BJ (cell line): Measurements from ENCODE around the gene CDH6. TPM values are rescaled to one million over a fixed set of nuclear protein-coding genes. Genes with fewer than 3 reads are reported as not detected.
"Not testable (repeated sequence)": the region's sequence is repeated elsewhere in the genome, so short reads cannot be mapped to it uniquely, and the experiment has no call there.

ENCODE experiments used
- CTCF ChIA-PET: fragments of 350-600 bp; formaldehyde crosslinking; extraction: SDS; loops from one replicate; lab custom pipeline; 2021; ENCODE audit warnings: antibody characterized with exemption, inconsistent platforms; lab: Yijun Ruan, JAX
- POLR2A ChIA-PET: fragments of 300-600 bp; sonication (Branson Sonifier 250); formaldehyde crosslinking; extraction: SDS; loops from one replicate; lab custom pipeline; 2021; ENCODE audit warnings: antibody characterized with exemption; lab: Charles Lee
- DNase-seq: peaks from one replicate; pipeline ENCODE4 v3.0.0-alpha.2; 2011; ENCODE audit warnings: low read depth
- H3K27me3 ChIP-seq: 2 replicates; pipeline ENCODE4 v1.6.0; 2011; ENCODE audit warnings: low read length; ENCODE audit not compliant: control insufficient read depth, insufficient read depth
- H3K36me3 ChIP-seq: 2 replicates; pipeline ENCODE4 v1.5.1; 2011; ENCODE audit warnings: low read length; ENCODE audit not compliant: control insufficient read depth, insufficient read depth
- H3K4me3 ChIP-seq: 2 replicates; pipeline ENCODE4 v1.5.1; 2011; ENCODE audit warnings: low read depth, mild to moderate bottlenecking, control low read depth, low read length
- CTCF ChIP-seq: IDR thresholded peaks from 2 replicates; pipeline ENCODE4 v1.5.1; 2011; ENCODE audit warnings: low read depth, mild to moderate bottlenecking, control low read depth, inconsistent platforms, low read length, moderate library complexity; ENCODE audit not compliant: insufficient read depth
- polyA plus RNA-seq: library from polyadenylated mRNA; depleted of rRNA; stranded (reverse); fragments of >200 nt; gene quantifications from 2 replicates; pipeline ENCODE4 v1.2.3, GENCODE V29; 2011

CDH6 gene
- polyA plus RNA-seq, 1 experiment, result 2.9 TPM

- Histone ChIP-seq H3K36me3 (no peaks in the 10 kb centered on the region), H3K27me3 (no peaks in the 10 kb centered on the region), H3K4me3 (no peak overlapping the region)
- ChIA-PET CTCF (interaction anchor here (0.7 kb wide), 1 partner anchor 9 kb away, joined by 3 read pairs; no protein-coding TSS in a partner anchor), POLR2A (no interaction called here)
- no peak for DNase-seq
- no peak for TF ChIP-seq CTCF
Measured at GRCh38 chr5:31357038-31357437, 163.6 kb downstream of the CDH6 start.

DNA sequence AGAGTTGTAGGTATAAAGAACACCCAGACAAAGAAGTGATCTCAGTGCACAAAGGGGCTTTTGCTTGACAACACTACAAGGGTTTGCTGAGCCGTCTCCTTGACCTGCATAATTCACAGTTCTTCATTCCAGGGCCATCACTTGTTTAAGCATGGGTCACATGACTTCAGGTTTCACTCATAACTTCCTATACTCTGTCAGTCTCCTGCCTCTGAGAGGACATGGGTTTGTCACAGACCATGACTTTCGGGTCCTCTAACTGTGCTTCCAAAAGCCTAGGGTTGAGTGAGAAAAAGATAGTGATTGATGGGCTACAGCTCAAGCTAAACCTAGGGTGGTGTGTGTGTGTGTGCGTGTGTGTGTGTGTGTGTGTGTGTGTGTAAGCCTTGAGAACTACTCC, 166.4 kb downstream of the CDH6 start:
- H3K36me3 ChIP-seq, result no peaks in the 10 kb centered on the region
- no peak for DNase-seq
- H3K27me3 ChIP-seq, result no peaks in the 10 kb centered on the region
- POLR2A ChIA-PET, result no interaction called here
- H3K4me3 ChIP-seq, result no peak overlapping the region
- TF ChIP-seq CTCF, result no peak
- CTCF ChIA-PET, result interaction anchor here (0.5 to 1.0 kb wide), 2 partner anchors 23 to 24 kb away, joined by 3 read pairs; no protein-coding TSS in a partner anchor

DNA sequence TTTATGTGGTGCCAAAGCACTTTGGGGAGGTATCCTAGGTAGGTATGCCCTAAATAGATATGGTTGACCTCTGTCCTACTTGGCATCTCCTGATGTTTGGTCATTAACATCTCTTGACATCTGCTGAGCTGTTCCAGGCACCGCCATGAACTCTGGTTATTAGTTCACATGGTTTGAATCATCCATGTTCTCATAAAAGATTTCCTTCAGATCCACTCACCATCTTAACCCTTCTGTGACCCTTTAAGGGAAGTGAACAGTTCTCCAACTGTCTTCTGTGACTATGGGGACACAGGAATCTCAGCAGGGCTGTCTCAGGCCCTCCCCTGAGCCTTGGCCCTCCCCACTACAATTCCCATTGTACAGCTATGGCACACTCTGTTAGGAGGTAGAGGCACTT, 167.7 kb downstream of the CDH6 start:
- no peak for DNase-seq
- Histone ChIP-seq H3K36me3 (no peaks in the 10 kb centered on the region), H3K4me3 (no peak overlapping the region), H3K27me3 (no peaks in the 10 kb centered on the region)
- ChIA-PET CTCF (no interaction called here), POLR2A (no interaction called here)
- TF ChIP-seq CTCF, result no peak

DNA sequence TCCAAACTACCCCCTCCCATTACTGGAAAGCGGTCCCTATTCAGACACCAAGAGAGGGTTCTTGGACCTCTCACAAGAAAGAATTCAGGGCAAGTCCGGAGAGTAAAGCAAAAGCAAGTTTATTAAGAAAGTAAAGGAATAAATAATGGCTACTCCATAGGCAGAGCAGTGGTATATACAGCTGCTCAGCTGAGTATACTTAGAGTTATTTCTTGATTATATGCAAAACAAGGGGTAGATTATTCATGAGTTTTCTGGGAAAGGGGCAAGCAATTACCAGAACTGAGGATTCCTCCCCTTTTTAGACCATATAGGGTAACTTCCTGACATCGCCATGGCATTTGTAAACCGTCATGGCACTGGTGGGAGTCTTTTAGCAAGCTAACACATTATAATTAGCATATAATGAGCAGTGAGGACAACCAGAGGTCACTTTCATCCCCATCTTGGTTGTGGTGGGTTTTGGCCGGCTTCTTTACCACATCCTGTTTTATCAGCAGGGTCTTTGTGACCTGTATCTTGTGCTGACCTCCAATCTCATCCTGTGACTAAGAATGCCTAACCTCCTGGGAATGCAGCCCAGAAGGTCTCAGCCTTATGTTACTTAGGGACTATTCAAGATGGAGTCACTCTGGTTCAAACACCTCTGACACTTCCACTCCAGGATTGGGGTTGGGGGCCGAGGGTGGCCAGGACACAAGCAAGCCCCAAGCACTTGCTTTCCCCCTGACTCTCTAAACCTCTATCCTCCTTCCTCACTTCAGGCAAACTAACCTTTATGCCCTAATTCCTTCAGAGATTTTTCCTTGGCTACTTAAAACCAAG, 168.4 kb downstream of the CDH6 start:
- H3K27me3 ChIP-seq, DNase-seq, H3K36me3 ChIP-seq, H3K4me3 ChIP-seq, POLR2A ChIA-PET: not testable (repeated sequence)
- CTCF ChIA-PET, result interaction anchor here (1.0 kb wide), 1 partner anchor 33 kb away, joined by 3 read pairs; no protein-coding TSS in a partner anchor

DNA sequence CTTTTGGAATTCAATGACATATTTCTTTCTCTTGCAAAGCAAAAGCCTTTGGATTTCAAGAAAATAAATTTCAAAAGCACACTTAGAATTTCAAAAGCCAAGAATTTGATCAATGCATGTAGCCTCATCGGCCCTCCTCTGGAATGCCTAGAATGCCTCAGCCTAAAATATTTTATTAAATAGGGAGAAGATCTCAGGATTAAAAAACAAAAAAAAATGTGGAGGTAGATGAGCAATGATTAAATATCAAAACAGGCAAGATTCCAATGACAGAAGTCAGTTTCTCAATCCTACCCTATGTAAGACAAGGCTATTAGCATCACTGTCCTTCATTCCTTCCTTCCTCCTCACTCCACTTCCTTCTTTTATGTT, 169.0 kb downstream of the CDH6 start:
- Histone ChIP-seq H3K36me3 (no peaks in the 10 kb centered on the region), H3K27me3 (no peaks in the 10 kb centered on the region), H3K4me3 (no peak overlapping the region)
- CTCF ChIA-PET, result interaction anchor here (1.0 kb wide), 1 partner anchor 34 kb away, joined by 3 read pairs; no protein-coding TSS in a partner anchor
- POLR2A ChIA-PET, result no interaction called here
- no peak for DNase-seq
- no peak for TF ChIP-seq CTCF
